H1 (cell line): ENCODE measurements around the gene CA9. TPM values are rescaled to one million over a fixed set of nuclear protein-coding genes. Genes with fewer than 3 reads are reported as not detected.

Experiments
- microRNA-seq, 2 experiments: library from miRNA; unstranded; fragments of <30 nt; microRNA quantifications; one replicate each; pipeline versions ENCODE4 to v1.2.0, GENCODE V29; 2016 to 2020; ENCODE audit warnings: borderline microRNAs expressed in 2 of 2, borderline number of aligned reads in 2 of 2, borderline replicate concordance in 1 of 2
- polyA plus RNA-seq, 7 experiments: library from polyadenylated mRNA; depleted of rRNA in 3 of 7; stranded (reverse) in 5 of 7; unstranded in 2 of 7; fragments of >200 nt in 5 of 7; fragments of 200-250 nt in 2 of 7; gene quantifications; 1 replicate in 5 of 7; 2 replicates in 1 of 7; 4 replicates in 1 of 7; pipeline versions ENCODE4 v1.2.1 to v1.2.3, GENCODE V29; 2011 to 2013; ENCODE audit warnings: missing spikeins in 2 of 7, mixed read lengths in 2 of 7
- small RNA-seq: library from polyadenylated mRNA; stranded (forward); fragments of <200 nt; extraction: miRNeasy Mini kit (QIAGEN cat#:217004); gene quantifications from one replicate; pipeline ENCODE3, GENCODE V24; 2013; ENCODE audit not compliant: insufficient read depth
- total RNA-seq: library from RNA; stranded (reverse); fragmentation: NEBNext Ultra II Directional; extraction: Animal tissue kit (Norgen Biotek cat#: 25700); gene quantifications from 2 replicates; pipeline ENCODE4 v1.2.1, GENCODE V29; 2021

The CA9 gene
- total and polyA plus RNA-seq, 2 of the 8 experiments (the other 6 are each of a cell fraction or from before 2014, with no cell fraction given) = 1.3 to 1.8 TPM

Small RNA genes lying within 50 kb of the gene (microRNA-seq; reads per million reads assigned to microRNA genes)
- gene MIR6852 = 0 to 0.23 reads per million in 2 experiments

Small RNA genes lying within 50 kb of the gene (small RNA-seq; reads per million reads assigned to genes)
- gene RMRP = not detected
- not detected for gene RN7SL22P

Other genes starting within 250 kb of the CA9 start
- gene RUSC2, start 183.8 kb upstream of the CA9 start, total RNA-seq = 6.8 and 7.9 TPM in 2 replicates
- 4.2 and 5.7 TPM in 2 replicates for gene RUSC2, start 183.8 kb upstream of the CA9 start, polyA plus RNA-seq (2011; rRNA removed)
- gene TESK1, start 68.7 kb upstream of the CA9 start, total RNA-seq = 13.9 and 17.5 TPM in 2 replicates
- 13.5 and 19.2 TPM in 2 replicates for gene TESK1, start 68.7 kb upstream of the CA9 start, polyA plus RNA-seq (2011; rRNA removed)
- gene CD72, start 55.5 kb upstream of the CA9 start, total RNA-seq = 4.0 and 4.5 TPM in 2 replicates
- gene CD72, start 55.5 kb upstream of the CA9 start, polyA plus RNA-seq (2011; rRNA removed) = 4.5 and 4.9 TPM in 2 replicates
- 7.8 and 8.2 TPM in 2 replicates for gene SIT1, start 23.0 kb upstream of the CA9 start, total RNA-seq
- 11.4 and 12.8 TPM in 2 replicates for gene SIT1, start 23.0 kb upstream of the CA9 start, polyA plus RNA-seq (2011; rRNA removed)
- gene RMRP, start 15.9 kb upstream of the CA9 start, total RNA-seq = 14,987 and 16,528 TPM in 2 replicates
- gene RMRP, start 15.9 kb upstream of the CA9 start, polyA plus RNA-seq (2011; rRNA removed) = 105 and 169 TPM in 2 replicates
- gene CCDC107, start 15.6 kb upstream of the CA9 start, total RNA-seq = 9.0 and 10.5 TPM in 2 replicates
- gene CCDC107, start 15.6 kb upstream of the CA9 start, polyA plus RNA-seq (2011; rRNA removed) = 8.2 and 8.6 TPM in 2 replicates
- 17.5 and 18.6 TPM in 2 replicates for gene ARHGEF39, start 8.7 kb upstream of the CA9 start, total RNA-seq
- 15.9 and 18.7 TPM in 2 replicates for gene ARHGEF39, start 8.7 kb upstream of the CA9 start, polyA plus RNA-seq (2011; rRNA removed)
- gene TPM2, start 16.0 kb downstream of the CA9 start, total RNA-seq = 181 and 197 TPM in 2 replicates
- gene TPM2, start 16.0 kb downstream of the CA9 start, polyA plus RNA-seq (2011; rRNA removed) = 62.5 and 71.2 TPM in 2 replicates
- gene TLN1, start 58.3 kb downstream of the CA9 start, total RNA-seq = 87.9 and 90.1 TPM in 2 replicates
- 28.1 and 42.4 TPM in 2 replicates for gene TLN1, start 58.3 kb downstream of the CA9 start, polyA plus RNA-seq (2011; rRNA removed)
- 24.4 and 26.5 TPM in 2 replicates for gene CREB3, start 58.7 kb downstream of the CA9 start, total RNA-seq
- 25.7 and 29.1 TPM in 2 replicates for gene CREB3, start 58.7 kb downstream of the CA9 start, polyA plus RNA-seq (2011; rRNA removed)
- 69.1 and 71.9 TPM in 2 replicates for gene GBA2, start 75.3 kb downstream of the CA9 start, total RNA-seq
- gene GBA2, start 75.3 kb downstream of the CA9 start, polyA plus RNA-seq (2011; rRNA removed) = 64.2 and 81.4 TPM in 2 replicates
- 21.8 and 22.7 TPM in 2 replicates for gene RGP1, start 75.4 kb downstream of the CA9 start, total RNA-seq
- 11.8 and 13.9 TPM in 2 replicates for gene RGP1, start 75.4 kb downstream of the CA9 start, polyA plus RNA-seq (2011; rRNA removed)
- not detected in 2 replicates for gene MSMP, start 80.3 kb downstream of the CA9 start, total RNA-seq
- gene MSMP, start 80.3 kb downstream of the CA9 start, polyA plus RNA-seq (2011; rRNA removed) = 0.53 and 1.3 TPM in 2 replicates
- 11.0 and 14.3 TPM in 2 replicates for gene NPR2, start 117.7 kb downstream of the CA9 start, total RNA-seq
- gene NPR2, start 117.7 kb downstream of the CA9 start, polyA plus RNA-seq (2011; rRNA removed) = 13.7 and 17.0 TPM in 2 replicates
- 0.37 and 0.55 TPM in 2 replicates for gene SPAG8, start 138.3 kb downstream of the CA9 start, total RNA-seq
- 0.31 and 0.44 TPM in 2 replicates for gene SPAG8, start 138.3 kb downstream of the CA9 start, polyA plus RNA-seq (2011; rRNA removed)
- gene HINT2, start 141.1 kb downstream of the CA9 start, total RNA-seq = 32.1 and 34.8 TPM in 2 replicates
- 51.2 and 62.1 TPM in 2 replicates for gene HINT2, start 141.1 kb downstream of the CA9 start, polyA plus RNA-seq (2011; rRNA removed)
- not detected in 2 replicates for gene FAM221B, start 154.8 kb downstream of the CA9 start, total RNA-seq
- gene FAM221B, start 154.8 kb downstream of the CA9 start, polyA plus RNA-seq (2011; rRNA removed) = 0.03 TPM in 1 of 2 replicates, not detected in the other
- gene TMEM8B, start 155.3 kb downstream of the CA9 start, total RNA-seq = 5.7 and 7.5 TPM in 2 replicates
- gene TMEM8B, start 155.3 kb downstream of the CA9 start, polyA plus RNA-seq (2011; rRNA removed) = 10.4 and 12.2 TPM in 2 replicates
- not detected in 2 replicates for gene OR13J1, start 196.5 kb downstream of the CA9 start, total RNA-seq
- not detected in 2 replicates for gene OR13J1, start 196.5 kb downstream of the CA9 start, polyA plus RNA-seq (2011; rRNA removed)
- not detected in 2 replicates for gene HRCT1, start 232.3 kb downstream of the CA9 start, total RNA-seq
- not detected in 2 replicates for gene HRCT1, start 232.3 kb downstream of the CA9 start, polyA plus RNA-seq (2011; rRNA removed)
- gene SPAAR, start 235.6 kb downstream of the CA9 start, total RNA-seq = not detected in 2 replicates
- 0.27 and 0.33 TPM in 2 replicates for gene SPAAR, start 235.6 kb downstream of the CA9 start, polyA plus RNA-seq (2011; rRNA removed)